ENCODE measurements around the gene SAMD14.
A peak's percentile ranks its signal among the peaks of the same experiment; 100 is the strongest.

The SAMD14 gene

DNA sequence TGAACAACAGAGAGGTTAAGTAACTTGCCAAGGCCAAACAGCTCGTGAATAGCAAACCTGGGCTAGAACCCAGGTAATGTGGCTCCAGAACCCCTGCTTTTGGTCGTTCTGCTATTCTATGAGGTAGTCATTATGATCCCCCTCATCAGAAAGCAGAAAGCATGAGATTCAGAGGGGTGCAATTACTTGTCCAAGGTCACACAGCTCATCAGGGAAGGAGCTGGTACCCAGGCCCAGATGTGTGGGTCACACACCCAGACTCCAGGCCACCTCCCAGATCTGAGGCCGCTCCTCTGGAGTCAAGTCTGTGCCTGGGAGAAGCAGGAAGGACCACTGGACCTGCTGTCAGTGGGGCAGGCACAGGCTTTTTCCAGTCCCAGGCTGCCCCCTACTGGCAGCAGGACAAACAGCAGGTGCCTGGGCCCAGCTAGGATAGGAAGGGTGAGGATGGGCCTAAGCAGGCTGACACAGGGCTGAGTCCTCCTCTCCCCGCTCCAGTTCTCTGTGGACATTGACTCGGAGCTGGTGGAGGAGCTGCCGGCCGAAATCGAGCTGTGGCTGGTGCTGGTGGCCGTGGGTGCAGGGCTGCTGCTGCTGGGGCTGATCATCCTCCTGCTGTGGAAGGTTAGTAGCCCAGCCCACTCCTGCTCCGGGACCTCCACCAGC lies 42.6 kb downstream of the SAMD14 start:
- DNase-seq (peak; percentile 79), ATAC-seq (peak; percentile 82)
- no peaks in the 10 kb centered on the region for H3K4me1 Mint-ChIP-seq
- H3K9me3 Mint-ChIP-seq: no peaks in the 10 kb centered on the region
- H3K4me3 Mint-ChIP-seq: no peak overlapping the region
- H3K27ac Mint-ChIP-seq: no peak overlapping the region
- no peaks in the 10 kb centered on the region for H3K36me3 Mint-ChIP-seq (ENCODE audit: low read depth)
- no peaks in the 10 kb centered on the region for H3K27me3 Mint-ChIP-seq

DNA sequence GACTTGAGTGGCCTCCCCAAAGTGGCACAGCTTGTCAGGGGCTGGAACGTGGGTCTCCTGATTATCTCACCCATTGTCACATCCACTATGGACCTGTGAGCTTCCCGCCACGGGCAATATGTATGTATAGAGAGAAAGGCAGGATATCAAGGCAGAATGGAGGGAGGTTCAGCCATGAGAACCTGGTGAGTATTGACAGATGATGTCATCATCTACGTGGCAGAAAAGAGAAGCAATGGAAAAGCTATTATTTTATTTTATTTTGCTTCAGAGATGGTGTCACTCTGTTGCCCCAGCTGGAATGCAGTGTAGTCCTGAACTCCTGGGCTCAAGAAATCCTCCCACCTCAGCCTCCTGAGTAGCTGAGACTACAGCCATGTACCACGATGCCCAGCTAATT lies 48.2 kb downstream of the SAMD14 start:
- no peaks in the 10 kb centered on the region for H3K4me1 Mint-ChIP-seq
- no peak for DNase-seq
- H3K27ac Mint-ChIP-seq: no peak overlapping the region
- no peak for ATAC-seq
- no peaks in the 10 kb centered on the region for H3K36me3 Mint-ChIP-seq (ENCODE audit: low read depth)
- H3K4me3 Mint-ChIP-seq: no peak overlapping the region
- H3K27me3 Mint-ChIP-seq: no peaks in the 10 kb centered on the region
- H3K9me3 Mint-ChIP-seq: no peaks in the 10 kb centered on the region

DNA sequence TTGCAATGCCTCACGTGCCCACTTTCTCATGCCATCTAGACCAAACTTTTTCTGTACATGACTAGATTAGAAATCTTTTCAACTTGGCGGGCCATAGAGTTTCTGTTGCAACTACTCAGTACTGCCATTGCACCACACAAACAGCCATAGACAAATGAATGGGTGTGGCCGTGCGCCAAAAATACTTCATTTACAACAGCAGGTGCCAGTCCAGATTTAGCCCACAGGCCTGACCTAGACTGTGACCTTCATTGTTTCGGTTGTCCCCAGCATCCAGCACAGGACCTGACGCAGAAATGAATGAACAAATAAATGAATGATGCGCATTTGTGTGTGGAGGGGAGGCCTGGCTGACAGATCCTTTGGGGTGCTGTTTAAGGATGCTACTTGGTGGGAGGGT lies 49.1 kb downstream of the SAMD14 start:
- ATAC-seq (no peak), DNase-seq (no peak)
- H3K4me1 Mint-ChIP-seq: no peaks in the 10 kb centered on the region
- H3K4me3 Mint-ChIP-seq: no peak overlapping the region
- no peaks in the 10 kb centered on the region for H3K9me3 Mint-ChIP-seq
- no peak overlapping the region for H3K27ac Mint-ChIP-seq
- no peaks in the 10 kb centered on the region for H3K27me3 Mint-ChIP-seq
- H3K36me3 Mint-ChIP-seq (ENCODE audit: low read depth): no peaks in the 10 kb centered on the region

DNA sequence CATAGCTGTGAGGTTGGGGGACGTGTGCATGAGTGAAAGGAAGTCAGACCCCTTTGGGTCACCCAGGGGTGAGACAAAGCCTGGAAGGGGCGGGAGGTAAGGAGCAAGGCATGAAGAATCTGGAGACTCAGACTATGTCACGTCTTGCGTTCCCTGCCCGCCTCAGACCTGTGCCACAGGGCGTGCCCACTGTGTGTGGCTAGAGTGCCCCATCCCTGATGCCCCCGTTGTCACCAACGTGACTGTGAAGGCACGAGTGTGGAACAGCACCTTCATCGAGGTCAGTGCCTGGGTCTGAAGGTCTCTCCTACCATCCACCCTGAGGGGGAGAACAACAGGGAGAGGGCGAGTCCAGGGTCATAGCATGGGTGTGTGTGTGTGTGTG lies 49.9 kb downstream of the SAMD14 start:
- Mint-ChIP-seq H3K27ac (no peak overlapping the region), H3K9me3 (no peaks in the 10 kb centered on the region), H3K4me1 (no peaks in the 10 kb centered on the region), H3K36me3 (ENCODE audit: low read depth) (no peaks in the 10 kb centered on the region), H3K27me3 (no peaks in the 10 kb centered on the region), H3K4me3 (no peak overlapping the region)
- no peak for DNase-seq
- ATAC-seq: no peak

DNA sequence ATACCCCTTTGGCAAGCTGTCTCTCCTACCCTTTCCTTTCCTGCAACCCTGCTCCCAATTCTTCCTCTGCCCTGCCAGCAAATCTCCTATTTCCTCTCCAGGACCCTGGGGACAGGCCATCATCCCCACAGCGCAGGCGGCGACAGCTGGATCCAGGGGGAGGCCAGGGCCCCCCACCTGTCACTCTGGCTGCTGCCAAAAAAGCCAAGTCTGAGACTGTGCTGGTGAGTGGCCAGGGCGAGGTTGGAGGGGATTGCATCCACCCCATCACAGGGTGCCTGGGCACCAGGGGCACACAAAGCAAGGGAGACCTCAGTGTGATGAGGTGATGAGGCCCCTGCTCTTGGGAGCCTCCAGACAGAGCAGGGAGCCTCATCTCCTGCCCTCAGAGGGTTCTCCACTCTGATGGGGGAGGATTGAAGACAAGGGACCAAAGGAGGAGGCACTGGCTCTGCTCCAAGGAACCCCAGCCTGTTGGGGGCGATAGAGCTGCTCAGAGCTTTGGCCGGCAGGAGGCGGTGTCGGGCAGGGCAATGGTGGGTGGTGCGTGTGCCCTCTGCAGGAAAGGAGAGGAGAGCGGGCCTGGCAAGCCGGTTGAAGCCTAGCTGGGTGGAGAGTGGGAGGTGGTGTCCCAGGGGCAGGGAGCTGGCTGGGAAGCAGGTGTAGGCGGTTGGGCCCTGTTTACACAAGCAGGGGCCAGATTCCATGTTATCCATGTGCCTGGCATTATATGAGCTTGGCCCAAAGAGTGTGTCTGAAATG lies 50.4 kb downstream of the SAMD14 start:
- Mint-ChIP-seq H3K27ac (no peak overlapping the region), H3K9me3 (no peaks in the 10 kb centered on the region), H3K4me1 (no peaks in the 10 kb centered on the region), H3K4me3 (no peak overlapping the region), H3K27me3 (no peaks in the 10 kb centered on the region), H3K36me3 (ENCODE audit: low read depth) (no peaks in the 10 kb centered on the region)
- DNase-seq: peak; percentile 28
- no peak for ATAC-seq

DNA sequence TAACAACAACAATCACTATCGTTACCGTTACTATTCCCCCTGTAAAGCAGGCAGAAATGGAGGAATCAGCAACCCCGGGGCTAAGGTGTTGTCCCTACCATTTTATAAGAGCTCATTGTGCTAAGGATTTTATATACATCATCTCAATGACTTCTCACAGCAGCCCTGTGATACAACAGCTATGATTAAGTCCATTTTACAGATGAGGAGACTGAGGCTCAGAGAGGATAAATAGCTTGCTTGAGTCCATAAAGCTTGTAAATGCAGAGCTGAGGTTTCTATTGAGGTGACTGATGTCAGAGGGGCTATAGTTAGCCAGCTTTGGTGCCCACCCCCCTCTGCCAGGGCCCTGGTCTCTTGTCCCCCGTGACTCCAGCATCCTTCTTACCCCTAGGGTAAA lies 51.5 kb downstream of the SAMD14 start:
- Mint-ChIP-seq H3K4me1 (no peaks in the 10 kb centered on the region), H3K27me3 (no peaks in the 10 kb centered on the region), H3K9me3 (no peaks in the 10 kb centered on the region), H3K36me3 (ENCODE audit: low read depth) (no peaks in the 10 kb centered on the region), H3K27ac (no peak overlapping the region), H3K4me3 (no peak overlapping the region)
- DNase-seq: no peak
- ATAC-seq: no peak

DNA sequence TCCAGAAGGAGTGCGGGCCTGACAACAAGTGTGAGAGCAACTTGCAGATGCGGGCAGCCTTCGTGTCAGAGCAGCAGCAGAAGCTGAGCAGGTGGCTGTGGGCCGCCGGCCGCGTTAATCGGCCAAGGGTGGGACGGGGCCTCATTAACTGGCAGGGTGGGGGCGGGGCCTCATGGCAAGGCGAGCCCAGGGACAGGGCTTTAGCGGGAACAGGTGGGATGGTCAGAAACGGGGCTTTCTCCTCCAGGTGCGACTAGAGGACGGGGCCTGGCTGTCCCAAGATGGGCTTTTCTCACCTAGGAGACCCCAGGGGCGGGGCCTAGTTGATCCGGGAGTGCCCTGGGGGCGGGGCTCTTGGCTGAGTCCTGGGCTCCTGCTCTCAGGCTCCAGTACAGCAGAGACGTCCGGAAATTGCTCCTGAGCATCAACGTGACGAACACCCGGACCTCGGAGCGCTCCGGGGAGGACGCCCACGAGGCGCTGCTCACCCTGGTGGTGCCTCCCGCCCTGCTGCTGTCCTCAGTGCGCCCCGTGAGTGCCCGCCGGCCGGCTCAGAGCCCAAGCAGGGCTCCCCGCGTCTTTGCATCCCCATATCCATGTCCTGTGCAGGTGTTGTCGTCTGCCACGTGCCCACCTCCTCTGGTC lies 53.2 kb downstream of the SAMD14 start:
- no peak for ATAC-seq
- H3K4me3 Mint-ChIP-seq: no peak overlapping the region
- DNase-seq: no peak
- H3K9me3 Mint-ChIP-seq: no peaks in the 10 kb centered on the region
- H3K27ac Mint-ChIP-seq: no peak overlapping the region
- no peaks in the 10 kb centered on the region for H3K4me1 Mint-ChIP-seq
- no peaks in the 10 kb centered on the region for H3K36me3 Mint-ChIP-seq (ENCODE audit: low read depth)
- no peaks in the 10 kb centered on the region for H3K27me3 Mint-ChIP-seq

DNA sequence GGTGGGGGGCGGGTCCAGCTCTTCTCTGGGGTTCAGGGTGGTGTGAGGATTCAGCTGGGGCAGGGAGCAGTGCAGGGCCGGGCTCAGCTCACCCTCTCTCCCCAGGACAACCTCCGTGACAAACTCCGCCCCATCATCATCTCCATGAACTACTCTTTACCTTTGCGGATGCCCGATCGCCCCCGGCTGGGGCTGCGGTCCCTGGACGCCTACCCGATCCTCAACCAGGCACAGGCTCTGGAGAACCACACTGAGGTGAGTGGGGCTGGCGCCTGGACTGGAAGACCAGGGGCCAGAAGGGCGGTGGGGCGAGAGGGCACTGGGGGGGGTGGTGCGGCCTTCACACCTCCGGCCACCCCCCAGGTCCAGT lies 53.8 kb downstream of the SAMD14 start:
- no peak for ATAC-seq
- H3K27ac Mint-ChIP-seq: no peak overlapping the region

DNA sequence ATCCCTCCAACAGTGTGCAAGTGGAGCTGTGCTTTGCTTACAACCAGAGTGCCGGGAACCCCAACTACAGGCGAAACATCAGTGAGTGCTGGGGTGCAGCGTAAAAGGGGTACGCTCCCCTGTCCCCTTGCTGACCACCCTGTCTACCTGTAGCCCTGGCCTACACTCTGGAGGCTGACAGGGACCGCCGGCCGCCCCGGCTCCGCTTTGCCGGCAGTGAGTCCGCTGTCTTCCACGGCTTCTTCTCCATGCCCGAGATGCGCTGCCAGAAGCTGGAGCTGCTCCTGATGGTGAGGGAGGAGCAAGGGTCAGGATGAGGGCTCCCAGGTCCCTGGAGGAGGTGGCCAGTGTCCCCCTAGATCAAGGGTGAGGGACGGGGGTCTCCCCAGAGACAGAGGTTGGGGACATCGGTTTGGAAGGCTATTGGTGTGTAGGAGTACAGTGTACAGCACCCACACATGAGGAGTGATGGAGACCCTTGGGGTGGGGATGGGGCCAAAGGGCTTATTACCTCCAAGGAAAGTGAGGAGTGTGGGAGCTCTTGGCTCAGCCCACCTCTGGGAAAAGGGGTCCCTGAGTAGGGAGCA lies 54.4 kb downstream of the SAMD14 start:
- Mint-ChIP-seq H3K4me1 (no peaks in the 10 kb centered on the region), H3K27me3 (no peaks in the 10 kb centered on the region), H3K9me3 (no peaks in the 10 kb centered on the region), H3K27ac (no peak overlapping the region), H3K36me3 (ENCODE audit: low read depth) (peaks cover 6% of the 10 kb centered on the region), H3K4me3 (no peak overlapping the region)
- ATAC-seq (no peak), DNase-seq (no peak)

More for the DNA sequence above, 53.8 kb downstream of the SAMD14 start:
- H3K4me1 Mint-ChIP-seq: no peaks in the 10 kb centered on the region
- no peaks in the 10 kb centered on the region for H3K9me3 Mint-ChIP-seq
- H3K36me3 Mint-ChIP-seq (ENCODE audit: low read depth): peaks cover 4% of the 10 kb centered on the region
- H3K4me3 Mint-ChIP-seq: no peak overlapping the region
- DNase-seq: no peak
- H3K27me3 Mint-ChIP-seq: no peaks in the 10 kb centered on the region

DNA sequence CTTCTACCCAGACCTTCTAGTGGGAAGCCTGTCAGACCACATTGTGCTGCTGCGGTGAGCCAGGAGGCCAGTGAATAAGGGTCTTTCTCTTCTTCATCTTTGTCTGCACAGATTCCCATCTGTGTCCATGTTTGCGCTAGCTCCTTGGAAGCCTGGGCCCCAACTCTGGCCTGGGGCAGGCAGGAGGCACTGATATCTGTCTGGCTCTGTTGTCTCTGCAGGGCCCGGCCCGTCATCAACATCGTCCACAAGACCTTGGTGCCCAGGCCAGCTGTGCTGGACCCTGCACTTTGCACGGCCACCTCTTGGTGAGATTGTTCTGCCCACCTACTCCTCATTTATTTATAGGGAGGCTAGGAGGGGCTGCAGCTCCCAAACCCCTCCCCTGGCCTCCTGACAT lies 55.7 kb downstream of the SAMD14 start:
- Mint-ChIP-seq H3K27me3 (no peaks in the 10 kb centered on the region), H3K27ac (no peak overlapping the region), H3K9me3 (no peaks in the 10 kb centered on the region), H3K36me3 (ENCODE audit: low read depth) (peaks cover 6% of the 10 kb centered on the region), H3K4me1 (no peaks in the 10 kb centered on the region), H3K4me3 (no peak overlapping the region)
- no peak for DNase-seq
- no peak for ATAC-seq

DNA sequence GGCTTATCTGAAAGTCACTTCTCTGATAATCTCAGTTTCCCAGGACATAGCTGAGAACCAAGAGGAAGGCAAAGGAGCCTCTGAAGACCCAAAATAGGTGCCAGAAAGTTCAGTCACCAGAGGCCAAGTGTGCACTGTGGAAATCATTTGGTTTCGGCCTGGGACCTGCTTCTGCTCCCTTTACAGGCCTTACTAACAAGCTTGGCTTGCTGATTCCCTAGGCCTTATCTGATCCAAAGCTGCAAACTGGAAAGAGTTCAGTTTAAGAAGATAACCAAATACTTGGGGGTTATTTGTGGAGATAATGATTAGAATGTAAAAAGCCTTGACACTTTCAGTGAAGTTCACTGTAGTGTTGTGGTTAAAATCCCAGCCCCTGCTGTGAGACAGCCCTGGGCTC lies 57.0 kb downstream of the SAMD14 start:
- no peaks in the 10 kb centered on the region for H3K27me3 Mint-ChIP-seq
- H3K27ac Mint-ChIP-seq: no peak overlapping the region
- no peak for DNase-seq
- H3K4me1 Mint-ChIP-seq: no peaks in the 10 kb centered on the region
- H3K4me3 Mint-ChIP-seq: no peak overlapping the region
- ATAC-seq: no peak
- H3K36me3 Mint-ChIP-seq (ENCODE audit: low read depth): peaks cover 6% of the 10 kb centered on the region
- H3K9me3 Mint-ChIP-seq: no peaks in the 10 kb centered on the region

DNA sequence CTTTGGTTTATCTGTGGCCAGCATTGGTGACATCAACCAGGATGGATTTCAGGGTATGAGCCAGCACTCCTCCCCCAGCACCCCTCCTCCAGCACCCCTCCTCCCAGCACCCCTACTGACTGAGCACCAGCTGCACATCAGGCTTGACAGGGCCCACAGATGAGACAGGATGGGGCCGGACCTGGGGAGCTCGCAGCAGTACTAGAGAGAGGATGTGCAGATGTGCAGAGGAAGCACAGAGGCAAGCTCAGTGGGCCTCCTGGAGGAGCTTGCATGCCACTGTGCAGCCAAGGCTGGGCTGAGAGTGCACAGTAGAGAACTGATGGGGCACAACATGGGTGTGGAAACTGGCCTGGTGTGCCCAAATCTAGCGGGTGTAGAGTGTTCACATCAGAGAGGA lies 57.8 kb downstream of the SAMD14 start:
- no peak overlapping the region for H3K27ac Mint-ChIP-seq
- H3K27me3 Mint-ChIP-seq: no peaks in the 10 kb centered on the region
- DNase-seq (no peak), ATAC-seq (no peak)
- H3K4me1 Mint-ChIP-seq: no peaks in the 10 kb centered on the region
- H3K4me3 Mint-ChIP-seq: no peak overlapping the region
- peaks cover 6% of the 10 kb centered on the region for H3K36me3 Mint-ChIP-seq (ENCODE audit: low read depth)
- H3K9me3 Mint-ChIP-seq: no peaks in the 10 kb centered on the region

DNA sequence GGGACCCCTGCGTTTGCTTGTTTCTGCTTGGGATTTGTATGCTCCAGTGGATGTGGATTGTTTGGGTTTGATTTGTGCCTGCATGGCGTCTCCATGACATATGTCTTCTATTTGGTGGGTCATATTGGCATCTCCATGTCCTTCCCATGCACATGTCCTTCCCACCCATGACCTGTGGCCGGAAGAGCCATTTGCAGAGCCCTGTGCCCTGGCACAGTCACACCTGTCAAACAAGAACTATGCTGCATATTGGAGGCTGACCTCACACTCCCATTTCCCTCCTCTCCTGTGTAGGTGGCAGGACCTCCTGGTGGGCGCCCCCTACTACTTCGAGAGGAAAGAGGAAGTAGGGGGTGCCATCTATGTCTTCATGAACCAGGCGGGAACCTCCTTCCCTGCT lies 58.3 kb downstream of the SAMD14 start:
- no peaks in the 10 kb centered on the region for H3K4me1 Mint-ChIP-seq
- H3K36me3 Mint-ChIP-seq (ENCODE audit: low read depth): peaks cover 6% of the 10 kb centered on the region
- ATAC-seq: no peak
- no peaks in the 10 kb centered on the region for H3K9me3 Mint-ChIP-seq
- H3K4me3 Mint-ChIP-seq: no peak overlapping the region
- H3K27ac Mint-ChIP-seq: no peak overlapping the region
- H3K27me3 Mint-ChIP-seq: no peaks in the 10 kb centered on the region
- DNase-seq: no peak

DNA sequence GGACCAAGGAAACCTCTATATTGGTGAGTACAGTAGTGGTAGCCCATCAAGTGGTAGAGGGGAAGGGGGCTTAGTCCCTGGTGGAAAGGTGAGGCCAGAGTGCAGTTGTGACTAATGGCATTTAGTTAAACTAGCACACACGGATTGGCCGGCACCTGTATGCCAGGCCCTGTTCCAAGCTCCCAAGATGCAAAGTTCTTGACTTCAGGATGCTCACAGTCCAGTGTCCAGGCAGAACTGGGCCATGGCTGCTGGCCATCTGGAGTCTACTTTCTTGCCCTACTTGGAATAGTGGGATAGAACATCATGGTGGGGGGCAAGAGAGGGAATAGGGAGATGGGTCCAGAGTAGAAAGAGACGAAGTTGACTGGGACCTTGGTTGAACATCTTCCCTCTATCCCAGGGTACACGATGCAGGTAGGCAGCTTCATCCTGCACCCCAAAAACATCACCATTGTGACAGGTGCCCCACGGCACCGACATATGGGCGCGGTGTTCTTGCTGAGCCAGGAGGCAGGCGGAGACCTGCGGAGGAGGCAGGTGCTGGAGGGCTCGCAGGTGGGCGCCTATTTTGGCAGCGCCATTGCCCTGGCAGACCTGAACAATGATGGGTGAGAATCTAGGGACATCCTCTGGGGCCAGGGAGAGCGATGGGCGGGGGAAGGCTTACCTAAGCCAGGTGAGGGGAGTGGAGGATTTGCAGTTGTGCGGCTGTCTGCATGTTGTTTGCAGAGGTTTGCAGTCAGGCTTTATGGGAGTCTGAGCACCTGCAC lies 58.9 kb downstream of the SAMD14 start:
- no peaks in the 10 kb centered on the region for H3K4me1 Mint-ChIP-seq
- H3K27me3 Mint-ChIP-seq: no peaks in the 10 kb centered on the region
- ATAC-seq: no peak
- DNase-seq: no peak
- peaks cover 6% of the 10 kb centered on the region for H3K36me3 Mint-ChIP-seq (ENCODE audit: low read depth)
- no peak overlapping the region for H3K27ac Mint-ChIP-seq
- H3K4me3 Mint-ChIP-seq: no peak overlapping the region
- H3K9me3 Mint-ChIP-seq: no peaks in the 10 kb centered on the region

Measured in activated naive CD8-positive, alpha-beta T cell treated with anti-CD3 and anti-CD28 coated beads, Interleukin-2, amount 50 U/mL, for 24 hours (primary cell).